HG03571 (cell line): ENCODE data around the gene WARS2.

Source experiments
- ATAC-seq: cut with Tn5 transposase; IDR thresholded peaks from one replicate; pipeline ENCODE4 v1.9.1; 2021; ENCODE audit not compliant: unreplicated experiment

Gene WARS2

DNA sequence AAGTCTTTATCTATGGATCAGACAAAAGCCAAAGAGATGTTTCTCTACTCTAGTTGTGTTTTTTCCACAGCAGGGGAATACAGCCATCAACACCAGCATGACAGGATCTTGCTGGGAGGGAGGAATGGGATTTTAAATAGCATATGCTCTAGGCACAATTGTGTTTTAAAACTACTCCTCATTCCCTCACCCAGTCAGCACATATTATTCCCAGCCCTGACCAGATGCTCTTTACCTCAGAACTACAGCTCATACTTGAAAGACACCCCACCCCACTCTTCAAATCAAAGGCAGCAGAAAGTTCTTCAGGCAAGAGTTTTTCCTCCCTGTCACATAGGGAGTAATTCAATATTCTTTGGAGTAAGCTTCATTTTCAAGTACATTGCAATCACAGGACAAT lies 106.1 kb downstream of the WARS2 start:
- no peak for ATAC-seq

DNA sequence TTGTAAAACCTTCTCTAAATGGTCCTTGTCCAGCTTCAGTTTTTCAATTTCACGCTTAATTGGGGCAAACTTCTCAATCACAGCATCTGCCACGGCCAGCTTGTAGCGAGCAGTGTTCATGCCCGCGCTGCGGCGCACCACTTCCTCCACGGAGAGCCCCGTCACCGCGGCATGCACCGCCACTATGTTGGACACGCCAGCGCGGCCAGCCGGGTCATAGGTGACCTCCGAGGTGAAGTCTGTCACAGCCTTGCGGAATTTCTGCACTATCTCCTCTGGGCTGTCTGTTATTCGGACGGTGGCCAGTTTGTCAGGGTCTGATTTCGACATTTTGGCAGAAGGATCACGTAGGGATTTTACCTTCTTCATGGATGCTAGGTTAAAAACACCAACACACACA lies 107.5 kb downstream of the WARS2 start:
- ATAC-seq = no peak

DNA sequence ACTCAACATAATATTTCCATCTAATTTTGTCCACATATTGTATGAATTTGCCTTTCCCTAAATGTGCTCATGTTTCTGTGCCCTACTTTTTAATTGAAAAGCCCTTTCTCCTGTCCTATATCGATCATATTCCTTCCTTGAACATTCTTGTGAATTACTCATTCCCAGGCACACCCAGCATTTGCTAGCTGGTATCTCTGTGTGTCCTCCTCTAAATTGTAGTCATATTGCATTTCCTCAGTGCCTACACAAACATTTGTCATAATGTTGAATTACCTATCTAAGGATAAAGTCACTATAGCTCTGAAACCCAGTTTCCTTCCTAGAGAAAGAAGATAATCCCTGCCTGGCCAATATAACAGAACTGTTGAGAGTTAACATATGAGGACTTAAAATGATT lies 112.7 kb downstream of the WARS2 start:
- no peak for ATAC-seq

DNA sequence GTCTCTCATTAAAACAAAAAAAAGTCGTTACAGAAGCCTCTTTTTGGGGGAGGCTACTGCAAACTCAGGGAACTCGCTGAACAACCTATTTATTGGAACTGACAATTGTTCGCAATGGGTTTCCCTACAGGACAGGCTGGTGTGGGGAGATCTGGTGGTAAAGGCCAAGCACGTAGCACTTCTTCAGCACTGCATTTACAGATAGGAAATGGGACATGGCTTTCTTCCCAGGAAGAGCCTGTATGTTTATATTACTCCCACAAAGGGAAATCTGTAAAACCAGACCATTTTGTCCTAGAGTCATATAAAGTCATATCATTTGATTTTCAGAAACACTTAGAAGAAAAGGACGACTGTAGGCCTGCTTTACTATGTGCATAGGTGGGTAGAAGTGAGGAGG lies 113.5 kb downstream of the WARS2 start:
- ATAC-seq = no peak

DNA sequence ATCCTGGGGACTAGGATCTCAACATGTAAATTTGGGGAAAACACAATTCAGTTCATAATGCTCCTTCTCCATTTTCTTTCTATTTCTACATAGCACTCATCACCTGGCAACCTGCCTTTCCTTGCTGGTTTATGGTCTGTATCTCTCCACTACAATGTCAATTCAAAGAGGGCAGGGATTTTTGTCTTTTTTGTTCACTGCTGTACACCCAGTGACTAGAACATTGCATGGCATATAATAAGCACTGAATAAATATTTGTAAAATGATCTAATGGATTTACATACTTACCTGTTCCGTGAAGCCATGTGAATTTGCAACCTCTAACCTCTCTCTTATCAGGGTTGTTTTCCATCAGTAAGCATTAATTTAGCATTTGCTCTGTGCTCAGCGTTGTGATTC lies 124.9 kb downstream of the WARS2 start:
- no peak for ATAC-seq

DNA sequence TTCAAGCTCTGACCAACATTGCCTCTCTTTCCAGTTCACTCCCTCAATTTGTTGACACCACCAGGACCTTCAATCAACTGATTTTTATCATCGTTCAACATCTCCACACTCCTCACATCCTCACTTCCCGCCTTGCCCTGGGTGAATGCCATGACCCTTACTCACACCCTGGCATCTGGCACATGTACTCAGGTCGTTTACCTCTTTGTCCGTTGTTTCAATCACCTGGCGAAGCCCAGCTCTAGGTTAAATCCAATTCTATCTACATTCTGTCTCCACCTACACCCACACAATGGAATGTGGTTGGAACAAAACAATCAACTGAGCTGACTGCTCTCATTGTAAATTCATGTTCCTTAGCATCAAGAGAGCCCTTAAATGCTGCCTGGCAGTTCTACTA lies 128.1 kb downstream of the WARS2 start:
- ATAC-seq = no peak

DNA sequence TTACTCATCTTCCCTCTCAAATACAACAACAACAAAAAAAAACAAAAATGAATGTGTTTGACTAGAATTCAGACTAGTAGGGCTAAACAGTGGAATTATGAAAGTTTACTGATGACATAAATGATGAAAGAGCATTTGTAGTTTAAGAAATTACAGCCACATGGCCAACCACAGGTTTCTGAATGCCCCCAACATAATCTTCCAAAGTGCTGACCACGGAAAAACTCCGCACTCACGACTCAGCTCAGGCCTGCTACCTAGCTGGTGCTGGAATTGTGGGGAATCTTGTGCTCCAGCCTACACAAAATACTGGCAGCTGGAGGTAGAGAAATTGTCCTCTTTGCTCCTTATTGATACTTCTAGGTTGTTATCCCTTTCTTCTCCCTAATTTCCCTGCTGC lies 128.7 kb downstream of the WARS2 start:
- ATAC-seq = no peak

DNA sequence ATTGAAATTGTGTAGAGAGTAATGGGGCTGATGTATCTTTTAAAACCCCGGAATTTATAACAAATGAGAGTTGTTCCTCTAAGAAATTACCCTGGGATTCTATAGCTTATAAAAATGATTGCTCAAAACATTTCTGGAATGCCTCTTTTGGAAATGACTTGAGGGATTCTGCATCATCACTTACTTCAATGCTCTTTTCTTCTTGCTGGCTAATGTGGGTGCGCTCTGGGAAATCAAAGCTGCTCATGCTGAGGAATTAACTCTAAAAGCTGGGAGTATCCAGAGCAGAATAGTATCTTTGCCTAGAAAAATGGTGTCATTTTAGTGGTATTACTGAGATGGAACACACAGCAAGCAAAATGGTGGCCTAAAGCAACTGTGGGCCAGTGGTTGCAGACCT lies 129.3 kb downstream of the WARS2 start:
- no peak for ATAC-seq

DNA sequence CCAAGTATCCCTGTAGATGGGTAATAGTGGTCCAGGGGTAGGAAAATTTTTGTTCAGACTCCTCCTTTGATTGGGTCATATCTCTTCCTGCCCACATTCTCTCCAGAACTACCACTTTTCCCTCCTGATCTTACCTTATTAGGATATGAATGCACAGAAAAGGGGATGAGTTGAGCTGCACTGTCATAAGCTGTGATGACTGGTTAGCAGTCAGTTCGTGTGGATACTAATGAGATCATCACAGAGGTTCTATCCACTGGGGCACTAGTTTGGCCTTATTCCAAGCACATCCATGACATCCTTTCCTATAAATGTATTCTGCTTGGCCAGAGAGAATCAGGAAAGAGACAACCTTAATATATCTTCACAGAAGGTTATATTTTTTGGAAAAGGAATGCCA lies 130.3 kb downstream of the WARS2 start:
- no peak for ATAC-seq

DNA sequence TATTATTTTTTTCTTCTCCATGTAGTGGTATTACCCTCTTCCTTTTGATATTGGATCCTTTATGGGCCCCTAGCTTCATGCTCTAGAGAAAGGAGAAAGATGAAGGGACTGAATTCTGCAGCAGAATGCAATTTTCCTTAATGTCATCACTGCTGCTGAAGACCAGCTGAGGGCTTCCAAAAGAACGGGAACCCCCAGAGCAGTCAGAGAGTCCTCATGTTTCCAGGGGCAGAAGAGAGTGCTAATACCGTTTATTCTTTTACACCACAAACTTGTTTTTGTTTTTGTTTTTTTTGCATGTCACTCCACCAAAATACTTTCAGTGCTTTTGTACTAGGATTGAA lies 131.2 kb downstream of the WARS2 start:
- ATAC-seq = no peak

DNA sequence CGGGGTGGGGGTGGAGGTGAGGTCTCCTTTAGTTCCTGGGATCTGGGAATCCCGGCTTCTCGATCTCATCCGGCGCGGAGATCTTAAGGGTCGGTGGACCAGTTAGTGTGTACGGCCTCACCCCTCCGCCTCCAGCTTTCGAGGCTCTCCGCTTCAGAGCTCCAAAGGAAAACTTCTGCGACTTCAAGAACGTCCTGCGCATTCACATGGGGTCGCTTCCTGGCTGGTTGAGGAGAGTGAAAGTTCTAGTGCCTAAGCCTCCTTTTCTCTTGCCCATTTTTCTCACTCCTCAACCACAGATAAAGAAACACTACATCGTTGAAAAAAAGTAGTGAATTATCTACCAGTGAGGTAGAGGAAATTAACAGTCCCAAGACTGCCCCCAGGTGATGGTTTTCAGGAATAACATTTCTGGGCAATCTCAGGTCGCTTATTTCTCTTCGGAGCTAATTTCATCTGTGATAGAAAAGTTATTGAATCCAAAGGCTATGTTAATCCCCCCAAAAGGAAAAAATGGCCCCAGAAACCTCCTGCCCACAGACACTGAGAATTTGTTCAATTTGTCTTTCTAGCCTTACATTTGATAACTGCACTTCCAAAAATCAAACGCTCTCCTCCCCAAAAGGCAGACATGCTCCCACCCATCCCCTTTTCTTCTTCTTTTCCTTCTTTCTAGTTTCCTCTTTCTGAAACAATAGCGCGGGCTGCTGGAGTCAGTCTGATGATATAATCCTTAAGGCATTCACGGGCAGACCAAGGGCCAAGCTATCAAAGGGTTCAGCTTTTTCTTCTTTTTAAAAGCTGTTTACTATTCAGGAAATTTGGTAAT lies 131.8 kb downstream of the WARS2 start:
- ATAC-seq = peak; percentile 66

DNA sequence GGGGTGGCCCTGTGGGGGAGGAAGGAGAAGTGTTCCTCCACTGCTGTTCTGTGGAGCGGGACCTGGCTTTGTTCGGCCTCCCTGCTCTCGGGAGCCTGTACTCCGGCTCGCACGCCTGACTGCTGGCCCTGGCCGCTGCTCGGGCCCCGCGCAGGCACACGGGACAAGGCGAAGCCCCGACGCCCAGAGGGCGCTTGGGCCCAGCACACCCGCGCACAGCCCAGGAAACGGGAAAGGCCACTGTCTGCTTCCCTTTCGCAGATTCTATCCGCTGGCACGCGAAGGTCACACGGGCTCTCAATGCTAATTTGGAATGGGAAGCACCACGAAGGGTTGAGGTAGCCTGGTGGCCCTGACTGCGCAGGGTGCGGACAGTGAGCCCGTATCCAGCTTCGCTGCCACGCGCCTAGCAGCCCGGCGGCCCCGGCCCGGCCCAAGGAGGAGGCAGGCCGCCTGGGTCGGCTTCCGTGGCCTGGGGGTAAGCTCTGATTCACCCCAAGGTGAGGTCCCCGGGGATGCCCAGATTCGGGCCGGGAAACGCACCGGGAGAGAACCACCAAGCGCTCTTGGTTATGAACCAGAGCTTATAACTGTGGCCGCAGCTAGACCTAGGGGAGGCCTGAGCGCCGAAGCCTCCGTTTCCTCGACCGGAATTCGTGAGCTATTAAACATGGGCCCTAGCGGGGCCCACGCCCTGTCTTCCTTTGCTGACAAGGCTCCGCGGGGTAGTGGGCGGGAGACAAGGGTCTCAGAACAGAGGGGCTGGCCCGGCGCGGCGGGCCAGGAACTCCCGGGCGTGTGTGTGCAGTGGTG lies 132.6 kb downstream of the WARS2 start:
- peak; percentile 18 for ATAC-seq

DNA sequence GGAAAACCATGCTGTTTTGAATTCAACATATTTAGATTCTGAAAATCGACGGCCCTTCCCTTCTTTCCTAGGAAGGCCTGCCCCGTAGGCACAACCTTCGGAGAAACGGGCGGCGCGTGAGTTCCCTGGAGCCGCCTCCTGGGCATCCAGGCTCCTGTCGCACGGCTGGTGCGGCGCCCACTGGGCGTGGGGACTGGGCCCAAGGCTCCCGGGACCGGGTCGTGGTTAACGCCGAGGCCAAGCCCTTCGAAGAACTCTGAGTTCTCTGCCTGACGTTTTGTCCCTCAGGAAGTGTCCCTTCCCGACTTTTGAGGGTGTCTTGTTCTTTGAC lies 133.1 kb downstream of the WARS2 start:
- ATAC-seq = no peak

DNA sequence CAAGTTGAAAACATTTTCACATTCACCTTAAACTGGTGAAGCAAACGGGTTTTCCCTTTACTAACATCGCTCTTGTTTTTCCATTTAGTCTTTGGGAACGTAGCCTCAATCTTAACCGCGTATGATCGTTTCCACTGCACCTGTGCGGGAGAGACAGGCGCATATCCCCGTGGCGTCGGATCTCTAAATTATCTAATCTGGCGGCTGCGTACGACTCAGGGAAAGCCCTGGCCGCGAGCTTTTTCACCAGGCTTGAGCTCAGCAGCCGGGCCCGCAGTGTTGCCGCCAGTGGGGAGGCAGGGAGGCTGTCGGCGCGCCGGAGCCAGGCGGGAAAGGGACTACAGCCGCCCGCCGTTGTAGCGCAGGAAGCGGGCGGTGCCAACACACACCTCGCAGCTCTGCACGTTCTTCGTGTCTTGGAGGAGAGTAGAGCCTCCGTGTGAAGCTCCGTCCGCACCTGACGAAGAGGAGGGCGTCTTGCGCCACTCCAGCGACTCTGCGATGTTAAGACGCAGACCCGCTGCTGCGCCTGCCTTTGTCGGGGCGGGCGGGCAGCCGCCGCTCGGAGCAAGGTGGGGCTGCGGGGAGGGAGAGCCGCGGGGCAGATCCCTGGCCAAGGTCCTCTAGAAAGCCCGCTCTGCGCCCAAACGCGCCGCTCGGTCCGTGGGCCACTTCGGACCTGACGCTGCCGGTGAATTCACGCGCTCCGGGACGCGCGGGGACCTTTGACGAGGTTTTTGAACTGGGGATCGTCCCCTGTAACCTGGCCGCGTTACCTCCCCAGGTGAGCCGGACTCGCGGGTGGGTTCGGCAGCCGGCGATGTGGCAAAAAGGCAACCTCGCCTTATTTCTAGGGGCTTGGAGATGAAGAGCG lies 133.8 kb downstream of the WARS2 start:
- no peak for ATAC-seq

DNA sequence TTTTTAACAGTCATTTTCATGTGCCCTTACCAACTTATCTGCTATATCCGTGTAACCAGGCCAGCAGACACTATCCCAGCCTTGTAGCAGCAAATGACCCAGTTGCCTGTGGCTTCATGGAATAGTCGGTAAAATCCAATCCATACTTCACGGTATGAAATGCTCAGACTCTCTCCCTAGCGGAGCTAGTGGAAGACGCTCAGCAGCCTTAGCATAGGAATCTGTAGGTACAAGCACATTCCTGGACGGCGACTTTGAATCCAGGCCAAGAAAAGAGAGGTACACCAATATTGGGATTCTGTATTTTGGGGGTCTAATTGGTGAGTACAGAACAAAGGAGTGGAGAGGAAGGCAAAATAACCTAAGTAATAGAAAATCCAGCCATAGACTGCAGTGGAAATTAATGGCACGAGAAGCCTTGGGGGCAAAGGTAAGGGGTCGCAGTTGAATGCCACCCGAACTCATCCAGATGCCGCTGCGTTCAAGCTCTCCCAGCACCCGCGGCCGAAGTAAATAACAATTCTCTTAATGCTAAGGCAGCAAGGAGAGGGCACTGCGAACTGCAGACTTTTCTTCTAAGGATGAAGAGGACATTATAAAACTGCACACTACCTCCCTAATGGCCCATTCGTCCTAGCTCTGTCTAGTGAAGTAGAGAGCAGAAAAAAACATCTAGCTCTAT lies 134.6 kb downstream of the WARS2 start:
- no peak for ATAC-seq

DNA sequence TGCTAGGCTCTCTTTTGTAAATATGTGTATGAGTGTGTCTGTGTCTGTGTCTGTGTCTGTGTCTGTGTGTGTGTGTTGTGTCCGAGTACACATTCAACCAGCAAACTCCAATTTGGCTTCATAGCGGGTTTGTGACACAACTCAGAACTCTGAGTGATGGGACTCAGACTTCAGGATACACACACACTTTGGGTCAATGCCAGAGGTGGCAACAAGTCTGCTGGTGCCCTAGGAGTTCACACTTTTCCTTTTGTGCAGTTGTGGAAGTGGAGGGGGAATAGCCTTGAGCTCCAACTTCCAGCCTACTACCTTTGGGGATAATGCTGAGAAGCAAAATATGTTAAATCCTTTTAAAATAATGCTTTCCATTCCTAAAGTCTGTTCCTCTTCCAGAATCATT lies 135.7 kb downstream of the WARS2 start:
- no peak for ATAC-seq

DNA sequence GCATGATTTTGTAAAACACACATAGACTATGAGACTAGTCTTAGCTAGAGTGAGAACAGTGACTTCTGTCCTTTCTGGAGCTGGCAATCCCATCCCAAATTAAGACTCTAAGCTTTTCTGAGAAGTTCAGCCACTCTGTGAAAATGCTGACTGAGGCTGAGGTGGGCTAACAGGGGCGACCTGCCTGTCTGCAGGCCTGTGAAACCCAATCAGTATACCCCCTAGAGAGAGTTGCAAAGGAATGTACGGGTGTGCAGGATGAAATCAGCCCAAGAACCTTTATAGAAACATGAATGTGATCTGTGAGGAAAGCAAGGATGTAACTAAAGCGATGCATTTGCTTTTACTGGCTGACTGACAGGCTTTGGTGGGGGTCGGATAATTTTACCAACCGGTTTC lies 136.3 kb downstream of the WARS2 start:
- ATAC-seq = no peak

DNA sequence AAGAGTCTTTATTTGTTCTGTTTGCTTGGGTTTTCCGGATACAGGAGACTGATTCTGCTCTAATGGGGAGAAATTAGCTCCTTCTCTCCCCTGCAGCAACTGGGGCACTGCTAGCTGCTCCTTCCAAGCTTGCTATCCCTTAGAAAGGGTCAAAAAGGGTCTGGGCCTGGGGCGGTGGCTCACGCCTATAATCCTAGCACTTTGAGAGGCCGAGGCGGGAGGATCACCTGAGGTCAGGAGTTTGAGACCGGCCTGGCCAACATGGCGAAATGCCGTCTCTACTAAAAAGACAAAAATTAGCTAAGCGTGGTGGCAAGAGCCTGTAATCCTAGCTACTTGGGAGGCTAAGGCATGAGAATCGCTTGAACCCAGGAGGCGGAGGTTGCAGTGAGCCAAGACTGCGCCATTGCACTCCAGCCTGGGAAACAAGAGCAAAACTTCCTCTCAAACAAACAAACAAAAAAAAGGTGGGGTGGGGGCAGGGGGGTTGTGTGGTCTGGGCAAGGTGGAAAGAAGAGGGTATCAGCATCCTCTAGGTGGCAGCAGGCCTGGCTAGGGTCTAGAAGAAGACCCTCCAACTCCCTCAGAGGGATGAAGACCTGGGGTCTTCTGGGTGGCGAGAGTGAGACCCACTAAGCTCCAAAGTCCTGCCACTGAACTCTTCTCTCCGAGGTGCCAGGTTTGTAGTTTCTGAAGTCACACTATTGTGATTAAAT lies 136.9 kb downstream of the WARS2 start:
- ATAC-seq = no peak

DNA sequence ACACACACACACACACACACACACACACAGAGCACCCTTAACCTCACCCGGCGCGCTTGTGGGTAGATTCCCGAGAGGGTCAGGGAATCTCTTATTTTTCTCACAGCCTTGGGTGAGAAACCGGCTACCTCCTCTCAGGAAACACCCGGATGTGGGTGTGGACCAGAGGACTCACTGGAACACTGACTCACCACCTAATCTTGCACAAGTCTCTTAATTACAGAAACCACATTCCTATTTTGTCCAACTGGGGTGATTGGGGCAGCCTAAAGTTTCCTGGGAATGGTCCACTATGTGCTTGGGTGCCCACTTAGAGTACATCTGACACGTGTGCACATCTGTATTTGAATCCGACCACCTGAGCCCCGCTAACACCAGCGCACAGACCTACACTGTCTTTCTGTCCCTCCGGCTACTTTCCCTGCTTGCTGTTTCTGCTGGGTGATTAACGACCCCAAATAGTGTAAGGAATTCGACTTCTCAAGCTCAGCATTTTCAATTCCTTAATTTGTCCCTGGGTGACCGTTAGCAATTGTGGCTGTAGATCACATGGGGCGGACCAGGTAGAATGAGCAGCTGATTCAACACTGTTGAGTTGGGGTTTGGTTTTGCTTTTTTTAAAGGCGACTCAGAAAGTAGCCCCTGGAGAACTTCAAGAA lies 138.3 kb downstream of the WARS2 start:
- ATAC-seq = no peak
